PC-3 (cell line): ENCODE measurements around the gene ZDHHC6.

ENCODE experiments used
- EZH2 ChIP-seq: fragments of 300-600 bp; sonication (generic); IDR thresholded peaks from one replicate; pipeline ENCODE4 v1.6.1; 2017; ENCODE audit warnings: antibody characterized with exemption, mild to moderate bottlenecking, low read length; ENCODE audit not compliant: unreplicated experiment
- EZH2phosphoT487 ChIP-seq: fragments of 300-600 bp; sonication (generic); IDR thresholded peaks from 2 replicates; pipeline ENCODE4 v1.6.1; 2018; ENCODE audit warnings: mild to moderate bottlenecking, antibody characterized with exemption, low read length, borderline replicate concordance
- TF ChIP-seq, protein P1 (sequence below): fragments of 300-600 bp; sonication (generic); conservative IDR thresholded peaks from 2 replicates; pipeline ENCODE4 v1.5.1; 2017; ENCODE audit warnings: antibody characterized with exemption, low read depth, mild to moderate bottlenecking, low read length

DNA sequence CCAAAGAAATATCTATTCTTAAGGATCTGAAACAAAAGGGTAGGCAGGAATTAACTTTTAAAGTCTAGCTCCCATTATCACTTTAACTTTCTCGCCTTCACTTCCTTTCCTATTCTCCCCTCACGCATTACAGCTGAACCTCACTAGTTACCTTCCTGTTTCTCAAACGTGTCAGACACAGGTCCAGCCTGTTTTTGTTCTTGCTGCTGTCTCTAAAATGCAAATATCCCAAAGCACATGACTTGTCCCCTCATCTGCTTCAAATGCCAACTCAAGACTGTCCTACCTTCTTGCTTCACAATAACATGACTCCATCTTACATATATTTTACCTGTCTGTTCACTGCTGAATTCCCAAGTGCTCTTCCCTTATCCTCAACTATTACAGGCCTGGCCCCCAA is 17.6 kb downstream of the ZDHHC6 start:
- TF ChIP-seq, protein P1, sequence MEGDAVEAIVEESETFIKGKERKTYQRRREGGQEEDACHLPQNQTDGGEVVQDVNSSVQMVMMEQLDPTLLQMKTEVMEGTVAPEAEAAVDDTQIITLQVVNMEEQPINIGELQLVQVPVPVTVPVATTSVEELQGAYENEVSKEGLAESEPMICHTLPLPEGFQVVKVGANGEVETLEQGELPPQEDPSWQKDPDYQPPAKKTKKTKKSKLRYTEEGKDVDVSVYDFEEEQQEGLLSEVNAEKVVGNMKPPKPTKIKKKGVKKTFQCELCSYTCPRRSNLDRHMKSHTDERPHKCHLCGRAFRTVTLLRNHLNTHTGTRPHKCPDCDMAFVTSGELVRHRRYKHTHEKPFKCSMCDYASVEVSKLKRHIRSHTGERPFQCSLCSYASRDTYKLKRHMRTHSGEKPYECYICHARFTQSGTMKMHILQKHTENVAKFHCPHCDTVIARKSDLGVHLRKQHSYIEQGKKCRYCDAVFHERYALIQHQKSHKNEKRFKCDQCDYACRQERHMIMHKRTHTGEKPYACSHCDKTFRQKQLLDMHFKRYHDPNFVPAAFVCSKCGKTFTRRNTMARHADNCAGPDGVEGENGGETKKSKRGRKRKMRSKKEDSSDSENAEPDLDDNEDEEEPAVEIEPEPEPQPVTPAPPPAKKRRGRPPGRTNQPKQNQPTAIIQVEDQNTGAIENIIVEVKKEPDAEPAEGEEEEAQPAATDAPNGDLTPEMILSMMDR = no peak
- TF ChIP-seq EZH2 = no peak
- no peak for TF ChIP-seq EZH2phosphoT487
